Thoracic aorta (tissue), 2 donors: ENCODE results near the gene ADAMTS17. TPM values are rescaled to one million over a fixed set of nuclear protein-coding genes. Genes with fewer than 3 reads are reported as not detected.

Experiments
- ATAC-seq: fragments of 150-250 bp; one replicate; pipeline ENCODE4 v1.8.0; 2017; ENCODE audit warnings: low read depth; ENCODE audit not compliant: insufficient number of reproducible peaks, low FRiP score
- DNase-seq: peaks from one replicate; pipeline ENCODE4 v3.0.0-alpha.2; 2020; ENCODE audit warnings: low spot score
- H3K27ac ChIP-seq, 2 donors: fragments of 200-600 bp; sonication (generic); 1 replicate in 1 of 2; 2 replicates in 1 of 2; pipeline ENCODE4 v1.5.1; 2016; ENCODE audit warnings: mild to moderate bottlenecking in 2 of 2, moderate library complexity in 2 of 2
- H3K27me3 ChIP-seq: fragments of 200-600 bp; sonication (generic); replicated peaks from 2 replicates; pipeline ENCODE4 v1.6.0; 2016; ENCODE audit warnings: mild to moderate bottlenecking; ENCODE audit not compliant: insufficient read depth
- H3K36me3 ChIP-seq: fragments of 200-600 bp; sonication (generic); one replicate; pipeline ENCODE4 v1.5.1; 2016
- H3K4me1 ChIP-seq, 2 donors: fragments of 200-600 bp; sonication (generic); 1 replicate in 1 of 2; 2 replicates in 1 of 2; pipeline versions ENCODE4 v1.5.1 to v1.6.0; 2016; ENCODE audit warnings: low read depth in 2 of 2, mild to moderate bottlenecking in 1 of 2; ENCODE audit not compliant: control insufficient read depth in 1 of 2
- H3K4me3 ChIP-seq: fragments of 200-600 bp; sonication (generic); 2 replicates; pipeline ENCODE4 v1.5.1; 2016; ENCODE audit warnings: mild to moderate bottlenecking
- H3K9me3 ChIP-seq: fragments of 200-600 bp; sonication (generic); 2 replicates; pipeline ENCODE4 v1.5.1; 2016
- CTCF ChIP-seq: fragments of 200-600 bp; sonication (generic); IDR thresholded peaks from one replicate; pipeline ENCODE4 v1.5.1; 2019; ENCODE audit warnings: antibody characterized with exemption
- total RNA-seq, 2 donors: library from RNA; depleted of rRNA; stranded (reverse); fragments of >200 nt; gene quantifications; one replicate each; pipeline versions ENCODE4 v1.1.0 to v1.2.3, GENCODE V29; 2016

ADAMTS17 gene
- total RNA-seq, 2 donors from 2014 or later = 2.8 to 8.1 TPM

- H3K9me3 ChIP-seq = no peaks in the 10 kb centered on the region
- DNase-seq (peak; percentile 54), ATAC-seq (peak; percentile 82)
- H3K27me3 ChIP-seq = no peaks in the 10 kb centered on the region
- H3K27ac ChIP-seq = peak overlapping the region; percentile 98 to 99
- TF ChIP-seq CTCF = no peak
- peaks cover 42 to 62% of the 10 kb centered on the region in 2 donors for H3K4me1 ChIP-seq
- no peaks in the 10 kb centered on the region for H3K36me3 ChIP-seq
- H3K4me3 ChIP-seq = peak overlapping the region; percentile 73
These were observed 227.7 kb downstream of the ADAMTS17 start for GRCh38 chr15:100114100-100114499.

- H3K4me1 ChIP-seq = peaks cover 42 to 62% of the 10 kb centered on the region in 2 donors
- no peaks in the 10 kb centered on the region for H3K27me3 ChIP-seq
- no peaks in the 10 kb centered on the region for H3K9me3 ChIP-seq
- DNase-seq (no peak), ATAC-seq (no peak)
- H3K4me3 ChIP-seq = peak overlapping the region; percentile 73
- H3K27ac ChIP-seq = peak overlapping the region; percentile 98 to 99
- TF ChIP-seq CTCF = no peak
- no peaks in the 10 kb centered on the region for H3K36me3 ChIP-seq
These were observed 228.3 kb downstream of the ADAMTS17 start for GRCh38 chr15:100113351-100114080.

GRCh38 chr15:100112636-100113305, 229.0 kb downstream of the ADAMTS17 start:
- Histone ChIP-seq H3K27me3 (no peaks in the 10 kb centered on the region), H3K27ac (peak overlapping the region; percentile 98 to 99), H3K9me3 (no peaks in the 10 kb centered on the region), H3K4me3 (no peak overlapping the region), H3K4me1 (peaks cover 42 to 62% of the 10 kb centered on the region in 2 donors), H3K36me3 (no peaks in the 10 kb centered on the region)
- no peak for DNase-seq
- ATAC-seq = no peak
- TF ChIP-seq CTCF = no peak

- ATAC-seq (no peak), DNase-seq (no peak)
- Histone ChIP-seq H3K9me3 (no peaks in the 10 kb centered on the region), H3K27ac (peak overlapping the region; percentile 98 to 99), H3K36me3 (no peaks in the 10 kb centered on the region), H3K4me3 (peak overlapping the region; percentile 17), H3K27me3 (no peaks in the 10 kb centered on the region), H3K4me1 (peaks cover 42 to 64% of the 10 kb centered on the region in 2 donors)
- TF ChIP-seq CTCF = no peak
These were observed 229.7 kb downstream of the ADAMTS17 start for GRCh38 chr15:100112061-100112420.
